HEK293 (cell line): ENCODE results near the gene SLC35F3.

Experiments used
- CTCF ChIA-PET: fragments of 350-600 bp; formaldehyde crosslinking; extraction: SDS; loops from one replicate; lab custom pipeline; 2021; ENCODE audit warnings: antibody characterized with exemption; lab: Yijun Ruan, JAX
- POLR2A ChIA-PET: fragments of 300-600 bp; formaldehyde crosslinking; extraction: SDS; loops from one replicate; lab custom pipeline; 2020; ENCODE audit warnings: antibody characterized with exemption, inconsistent platforms; lab: Yijun Ruan, JAX
- H3K27ac ChIP-seq: fragments of 200-500 bp; sonication (Bioruptor generic); 2 replicates; pipeline ENCODE4 v1.5.1; 2014; ENCODE audit warnings: low read depth, low read length, control low read depth, inconsistent platforms; ENCODE audit errors: extremely low read depth
- H3K36me3 ChIP-seq, 2 experiments: fragments of 200-500 bp in 1 of 2; sonication (Bioruptor generic) in 1 of 2; 1 replicate in 1 of 2; 2 replicates in 1 of 2; pipeline ENCODE4 v1.5.1; 2014 to 2017; ENCODE audit warnings: inconsistent platforms in 2 of 2, low read length in 2 of 2; ENCODE audit not compliant: control insufficient read depth in 2 of 2, insufficient read depth in 1 of 2
- H3K4me1 ChIP-seq: fragments of 200-500 bp; sonication (Bioruptor generic); 2 replicates; pipeline ENCODE4 v1.5.1; 2014; ENCODE audit warnings: mild to moderate bottlenecking, low read length, inconsistent platforms; ENCODE audit not compliant: control insufficient read depth, insufficient read depth
- H3K4me3 ChIP-seq: 2 replicates; pipeline ENCODE4 v1.5.1; 2011; ENCODE audit warnings: low read depth, mild to moderate bottlenecking, control low read depth, low read length, moderate library complexity
- H3K9me3 ChIP-seq: fragments of 200-500 bp; sonication (Bioruptor generic); 2 replicates; pipeline ENCODE4 v1.5.1; 2014; ENCODE audit warnings: low read depth, low read length, inconsistent platforms; ENCODE audit not compliant: control insufficient read depth, insufficient read depth
- FEZF1 ChIP-seq: fragments of 450-650 bp; formaldehyde crosslinking; IDR thresholded peaks from 2 replicates; pipeline ENCODE4 v1.5.1; 2016; ENCODE audit warnings: missing biosample characterization, missing genetic modification characterization
- GLI2 ChIP-seq: fragments of 450-650 bp; formaldehyde crosslinking; IDR thresholded peaks from 2 replicates; pipeline ENCODE4; 2017; ENCODE audit warnings: missing biosample characterization, missing genetic modification characterization, low read depth, borderline replicate concordance
- KLF16 ChIP-seq: fragments of 450-650 bp; formaldehyde crosslinking; IDR thresholded peaks from 2 replicates; pipeline ENCODE4 v1.5.1; 2017; ENCODE audit warnings: missing biosample characterization, missing genetic modification characterization
- KLF8 ChIP-seq: fragments of 450-650 bp; formaldehyde crosslinking; IDR thresholded peaks from 2 replicates; pipeline ENCODE4 v1.5.1; 2016; ENCODE audit warnings: missing biosample characterization, missing genetic modification characterization
- KLF9 ChIP-seq: fragments of 450-650 bp; formaldehyde crosslinking; IDR thresholded peaks from 2 replicates; pipeline ENCODE4 v1.5.1; 2016; ENCODE audit warnings: missing biosample characterization, missing genetic modification characterization, low read depth
- ZBTB1 ChIP-seq: fragments of 450-650 bp; formaldehyde crosslinking; IDR thresholded peaks from 2 replicates; pipeline ENCODE4 v1.5.1; 2016; ENCODE audit warnings: missing biosample characterization, missing genetic modification characterization
- ZBTB48 ChIP-seq: fragments of 450-650 bp; formaldehyde crosslinking; IDR thresholded peaks from 2 replicates; pipeline ENCODE4 v1.5.1; 2016; ENCODE audit warnings: missing biosample characterization, missing genetic modification characterization
- ZBTB7A ChIP-seq: fragments of 450-650 bp; formaldehyde crosslinking; IDR thresholded peaks from 2 replicates; pipeline ENCODE4 v1.5.1; 2016; ENCODE audit warnings: low read depth, missing biosample characterization, missing genetic modification characterization
- ZNF138 ChIP-seq: fragments of 450-650 bp; formaldehyde crosslinking; IDR thresholded peaks from 2 replicates; pipeline ENCODE4 v1.5.1; 2016; ENCODE audit warnings: missing biosample characterization, missing genetic modification characterization, borderline replicate concordance
- ZNF155 ChIP-seq: fragments of 450-650 bp; formaldehyde crosslinking; IDR thresholded peaks from 2 replicates; pipeline ENCODE4 v1.5.1; 2016; ENCODE audit warnings: missing biosample characterization, missing genetic modification characterization
- ZNF174 ChIP-seq: fragments of 450-650 bp; formaldehyde crosslinking; IDR thresholded peaks from 2 replicates; pipeline ENCODE4 v1.5.0; 2017; ENCODE audit warnings: missing biosample characterization, mild to moderate bottlenecking, missing genetic modification characterization
- ZNF223 ChIP-seq: fragments of 450-650 bp; formaldehyde crosslinking; IDR thresholded peaks from 2 replicates; pipeline ENCODE4 v1.5.1; 2016; ENCODE audit warnings: missing biosample characterization, missing genetic modification characterization
- ZNF23 ChIP-seq: fragments of 450-650 bp; formaldehyde crosslinking; IDR thresholded peaks from 2 replicates; pipeline ENCODE4 v1.5.1; 2016; ENCODE audit warnings: missing biosample characterization, missing genetic modification characterization, borderline replicate concordance
- ZNF521 ChIP-seq: fragments of 450-650 bp; formaldehyde crosslinking; IDR thresholded peaks from 2 replicates; pipeline ENCODE4 v1.5.1; 2017; ENCODE audit warnings: missing biosample characterization, mild to moderate bottlenecking, missing genetic modification characterization
- ZNF529 ChIP-seq: fragments of 450-650 bp; formaldehyde crosslinking; IDR thresholded peaks from 2 replicates; pipeline ENCODE4 v1.5.1; 2017; ENCODE audit warnings: missing genetic modification characterization, missing biosample characterization; ENCODE audit not compliant: insufficient replicate concordance
- ZNF558 ChIP-seq: fragments of 450-650 bp; formaldehyde crosslinking; IDR thresholded peaks from 2 replicates; pipeline ENCODE4 v1.5.1; 2016; ENCODE audit warnings: missing biosample characterization, missing genetic modification characterization
- ZNF571 ChIP-seq: fragments of 450-650 bp; formaldehyde crosslinking; IDR thresholded peaks from 2 replicates; pipeline ENCODE4 v1.5.0; 2017; ENCODE audit warnings: missing biosample characterization, missing genetic modification characterization
- ZNF624 ChIP-seq: fragments of 450-650 bp; formaldehyde crosslinking; IDR thresholded peaks from 2 replicates; pipeline ENCODE4 v1.5.1; 2017; ENCODE audit warnings: missing biosample characterization, missing genetic modification characterization
- ZNF747 ChIP-seq: fragments of 450-650 bp; formaldehyde crosslinking; IDR thresholded peaks from 2 replicates; pipeline ENCODE4 v1.5.1; 2016; ENCODE audit warnings: missing biosample characterization, missing genetic modification characterization
- ZNF776 ChIP-seq: fragments of 450-650 bp; formaldehyde crosslinking; IDR thresholded peaks from 2 replicates; pipeline ENCODE4 v1.5.0; 2017; ENCODE audit warnings: missing biosample characterization, missing genetic modification characterization, borderline replicate concordance
- ZNF843 ChIP-seq: fragments of 450-650 bp; formaldehyde crosslinking; IDR thresholded peaks from 2 replicates; pipeline ENCODE4 v1.5.1; 2016; ENCODE audit warnings: missing biosample characterization, missing genetic modification characterization
- TF ChIP-seq, protein P1 (sequence below): fragments of 450-650 bp; formaldehyde crosslinking; IDR thresholded peaks from 2 replicates; pipeline ENCODE4 v1.5.1; 2016; ENCODE audit warnings: missing biosample characterization, missing genetic modification characterization
- TF ChIP-seq, protein P2 (sequence below): fragments of 450-650 bp; formaldehyde crosslinking; IDR thresholded peaks from 2 replicates; pipeline ENCODE4 v1.5.1; 2017; ENCODE audit warnings: missing biosample characterization, missing genetic modification characterization
- TF ChIP-seq, protein P3 (sequence below): fragments of 450-650 bp; formaldehyde crosslinking; IDR thresholded peaks from 2 replicates; pipeline ENCODE4 v1.5.1; 2017; ENCODE audit warnings: missing biosample characterization, missing genetic modification characterization
- TF ChIP-seq, protein P4 (sequence below): fragments of 450-650 bp; formaldehyde crosslinking; optimal IDR thresholded peaks from 2 replicates; pipeline ENCODE3; 2016; ENCODE audit warnings: missing biosample characterization, mild to moderate bottlenecking, missing genetic modification characterization
- TF ChIP-seq, protein P5 (sequence below): fragments of 450-650 bp; formaldehyde crosslinking; IDR thresholded peaks from 2 replicates; pipeline ENCODE4 v1.5.1; 2016; ENCODE audit warnings: missing biosample characterization, missing genetic modification characterization
- TF ChIP-seq, protein P6 (sequence below): fragments of 450-650 bp; formaldehyde crosslinking; IDR thresholded peaks from 2 replicates; pipeline ENCODE4 v1.5.1; 2016; ENCODE audit warnings: missing biosample characterization, missing genetic modification characterization

Gene SLC35F3

DNA sequence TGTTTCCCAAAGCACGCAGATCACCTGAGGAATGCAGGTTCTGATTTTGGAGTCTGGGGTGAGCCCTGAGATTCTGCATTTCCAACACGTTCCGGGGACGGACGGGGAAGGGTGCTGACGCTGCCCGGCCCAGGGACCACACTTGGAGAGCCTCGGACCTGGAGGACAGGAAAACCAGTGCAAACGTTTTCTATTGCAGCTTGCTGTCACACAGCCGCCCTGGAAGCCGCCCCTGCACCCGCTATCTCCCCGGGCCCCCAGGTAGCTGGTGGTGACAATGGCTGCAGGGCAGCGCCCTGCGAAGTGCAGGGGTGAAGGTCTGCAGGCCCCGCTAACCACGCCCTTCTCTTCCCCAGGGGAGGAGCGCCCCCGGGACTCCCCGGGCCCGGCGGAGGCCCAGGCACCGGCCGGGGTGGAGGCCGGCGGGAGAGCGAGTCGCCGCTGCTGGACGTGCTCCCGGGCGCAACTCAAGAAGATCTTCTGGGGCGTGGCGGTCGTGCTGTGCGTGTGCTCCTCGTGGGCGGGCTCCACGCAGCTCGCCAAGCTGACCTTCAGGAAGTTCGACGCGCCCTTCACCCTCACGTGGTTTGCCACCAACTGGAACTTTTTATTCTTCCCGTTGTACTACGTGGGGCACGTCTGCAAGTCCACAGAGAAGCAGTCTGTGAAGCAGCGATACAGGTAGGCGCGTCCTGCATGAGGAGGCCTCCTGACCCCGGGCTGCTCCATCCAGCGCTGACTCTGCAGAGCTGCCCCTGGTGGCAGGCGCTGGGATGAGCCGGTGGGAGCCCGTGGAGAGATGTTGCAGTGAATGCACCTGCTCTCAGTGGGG, 326.8 kb downstream of the SLC35F3 start:
- CTCF ChIA-PET = interaction anchor here (0.7 to 2.2 kb wide), 3 partner anchors 18 to 25 kb away, joined by 3 to 11 read pairs (median 6); no protein-coding TSS in a partner anchor

DNA sequence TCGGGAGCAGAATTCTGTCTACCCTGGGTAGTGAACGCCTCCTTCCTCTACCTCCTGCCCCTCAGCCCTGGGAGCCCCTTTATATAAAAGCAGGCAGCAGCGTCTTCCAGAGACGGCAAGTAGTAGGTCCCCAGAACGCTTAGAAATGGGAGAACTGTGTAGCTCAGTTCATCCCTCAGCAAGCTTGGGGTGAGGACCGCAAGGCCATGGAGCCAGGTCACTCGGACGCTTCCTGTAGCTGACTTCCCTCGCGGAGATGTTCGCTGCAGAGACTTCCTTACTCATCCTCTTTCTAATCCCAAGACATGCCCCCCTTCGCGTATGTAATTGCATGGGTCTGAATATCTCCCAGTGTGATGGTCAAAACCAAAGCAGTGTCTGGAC, 327.4 kb downstream of the SLC35F3 start:
- Histone ChIP-seq H3K9me3 (no peaks in the 10 kb centered on the region), H3K36me3 (no peaks in the 10 kb centered on the region), H3K27ac (no peak overlapping the region), H3K4me3 (no peak overlapping the region), H3K4me1 (no peaks in the 10 kb centered on the region)
- CTCF ChIA-PET = interaction anchor here (0.7 kb wide), 2 partner anchors 18 to 25 kb away, joined by 3 to 6 read pairs; no protein-coding TSS in a partner anchor
- POLR2A ChIA-PET = no interaction called here
- TF ChIP-seq FEZF1 (tag by site-specific recombination) (no peak), GLI2 (no peak), ZNF624 (tag by site-specific recombination) (no peak), ZNF155 (tag by site-specific recombination) (no peak), ZNF571 (tag by site-specific recombination) (no peak), ZNF174 (tag by site-specific recombination) (no peak), ZNF529 (tag by site-specific recombination) (no peak), ZNF843 (tag by site-specific recombination) (no peak)
- TF ChIP-seq, protein P1, sequence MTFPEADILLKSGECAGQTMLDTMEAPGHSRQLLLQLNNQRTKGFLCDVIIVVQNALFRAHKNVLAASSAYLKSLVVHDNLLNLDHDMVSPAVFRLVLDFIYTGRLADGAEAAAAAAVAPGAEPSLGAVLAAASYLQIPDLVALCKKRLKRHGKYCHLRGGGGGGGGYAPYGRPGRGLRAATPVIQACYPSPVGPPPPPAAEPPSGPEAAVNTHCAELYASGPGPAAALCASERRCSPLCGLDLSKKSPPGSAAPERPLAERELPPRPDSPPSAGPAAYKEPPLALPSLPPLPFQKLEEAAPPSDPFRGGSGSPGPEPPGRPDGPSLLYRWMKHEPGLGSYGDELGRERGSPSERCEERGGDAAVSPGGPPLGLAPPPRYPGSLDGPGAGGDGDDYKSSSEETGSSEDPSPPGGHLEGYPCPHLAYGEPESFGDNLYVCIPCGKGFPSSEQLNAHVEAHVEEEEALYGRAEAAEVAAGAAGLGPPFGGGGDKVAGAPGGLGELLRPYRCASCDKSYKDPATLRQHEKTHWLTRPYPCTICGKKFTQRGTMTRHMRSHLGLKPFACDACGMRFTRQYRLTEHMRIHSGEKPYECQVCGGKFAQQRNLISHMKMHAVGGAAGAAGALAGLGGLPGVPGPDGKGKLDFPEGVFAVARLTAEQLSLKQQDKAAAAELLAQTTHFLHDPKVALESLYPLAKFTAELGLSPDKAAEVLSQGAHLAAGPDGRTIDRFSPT (tag by site-specific recombination) = no peak
- TF ChIP-seq, protein P2, sequence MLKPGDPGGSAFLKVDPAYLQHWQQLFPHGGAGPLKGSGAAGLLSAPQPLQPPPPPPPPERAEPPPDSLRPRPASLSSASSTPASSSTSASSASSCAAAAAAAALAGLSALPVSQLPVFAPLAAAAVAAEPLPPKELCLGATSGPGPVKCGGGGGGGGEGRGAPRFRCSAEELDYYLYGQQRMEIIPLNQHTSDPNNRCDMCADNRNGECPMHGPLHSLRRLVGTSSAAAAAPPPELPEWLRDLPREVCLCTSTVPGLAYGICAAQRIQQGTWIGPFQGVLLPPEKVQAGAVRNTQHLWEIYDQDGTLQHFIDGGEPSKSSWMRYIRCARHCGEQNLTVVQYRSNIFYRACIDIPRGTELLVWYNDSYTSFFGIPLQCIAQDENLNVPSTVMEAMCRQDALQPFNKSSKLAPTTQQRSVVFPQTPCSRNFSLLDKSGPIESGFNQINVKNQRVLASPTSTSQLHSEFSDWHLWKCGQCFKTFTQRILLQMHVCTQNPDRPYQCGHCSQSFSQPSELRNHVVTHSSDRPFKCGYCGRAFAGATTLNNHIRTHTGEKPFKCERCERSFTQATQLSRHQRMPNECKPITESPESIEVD (tag by site-specific recombination) = no peak

More for the DNA sequence above, 326.8 kb downstream of the SLC35F3 start:
- POLR2A ChIA-PET = no interaction called here
- Histone ChIP-seq H3K27ac (no peak overlapping the region), H3K9me3 (no peaks in the 10 kb centered on the region), H3K4me3 (no peak overlapping the region), H3K4me1 (no peaks in the 10 kb centered on the region), H3K36me3 (no peaks in the 10 kb centered on the region)
- TF ChIP-seq, protein P3, sequence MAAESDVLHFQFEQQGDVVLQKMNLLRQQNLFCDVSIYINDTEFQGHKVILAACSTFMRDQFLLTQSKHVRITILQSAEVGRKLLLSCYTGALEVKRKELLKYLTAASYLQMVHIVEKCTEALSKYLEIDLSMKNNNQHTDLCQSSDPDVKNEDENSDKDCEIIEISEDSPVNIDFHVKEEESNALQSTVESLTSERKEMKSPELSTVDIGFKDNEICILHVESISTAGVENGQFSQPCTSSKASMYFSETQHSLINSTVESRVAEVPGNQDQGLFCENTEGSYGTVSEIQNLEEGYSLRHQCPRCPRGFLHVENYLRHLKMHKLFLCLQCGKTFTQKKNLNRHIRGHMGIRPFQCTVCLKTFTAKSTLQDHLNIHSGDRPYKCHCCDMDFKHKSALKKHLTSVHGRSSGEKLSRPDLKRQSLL (tag by site-specific recombination) = no peak
- TF ChIP-seq KLF16 (tag by site-specific recombination) (no peak), ZBTB1 (tag by site-specific recombination) (no peak), ZNF138 (tag by site-specific recombination) (no peak), ZBTB7A (no peak), ZNF223 (no peak), ZNF155 (tag by site-specific recombination) (no peak), ZNF776 (tag by site-specific recombination) (no peak), ZNF521 (tag by site-specific recombination) (no peak), ZBTB48 (tag by site-specific recombination) (no peak), KLF9 (no peak), ZNF558 (tag by site-specific recombination) (no peak), KLF8 (tag by site-specific recombination) (no peak), ZNF747 (tag by site-specific recombination) (no peak), ZNF23 (tag by site-specific recombination) (no peak)
- TF ChIP-seq, protein P4, sequence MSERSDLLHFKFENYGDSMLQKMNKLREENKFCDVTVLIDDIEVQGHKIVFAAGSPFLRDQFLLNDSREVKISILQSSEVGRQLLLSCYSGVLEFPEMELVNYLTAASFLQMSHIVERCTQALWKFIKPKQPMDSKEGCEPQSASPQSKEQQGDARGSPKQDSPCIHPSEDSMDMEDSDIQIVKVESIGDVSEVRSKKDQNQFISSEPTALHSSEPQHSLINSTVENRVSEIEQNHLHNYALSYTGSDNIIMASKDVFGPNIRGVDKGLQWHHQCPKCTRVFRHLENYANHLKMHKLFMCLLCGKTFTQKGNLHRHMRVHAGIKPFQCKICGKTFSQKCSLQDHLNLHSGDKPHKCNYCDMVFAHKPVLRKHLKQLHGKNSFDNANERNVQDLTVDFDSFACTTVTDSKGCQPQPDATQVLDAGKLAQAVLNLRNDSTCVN (tag by site-specific recombination) = no peak
- TF ChIP-seq, protein P5, sequence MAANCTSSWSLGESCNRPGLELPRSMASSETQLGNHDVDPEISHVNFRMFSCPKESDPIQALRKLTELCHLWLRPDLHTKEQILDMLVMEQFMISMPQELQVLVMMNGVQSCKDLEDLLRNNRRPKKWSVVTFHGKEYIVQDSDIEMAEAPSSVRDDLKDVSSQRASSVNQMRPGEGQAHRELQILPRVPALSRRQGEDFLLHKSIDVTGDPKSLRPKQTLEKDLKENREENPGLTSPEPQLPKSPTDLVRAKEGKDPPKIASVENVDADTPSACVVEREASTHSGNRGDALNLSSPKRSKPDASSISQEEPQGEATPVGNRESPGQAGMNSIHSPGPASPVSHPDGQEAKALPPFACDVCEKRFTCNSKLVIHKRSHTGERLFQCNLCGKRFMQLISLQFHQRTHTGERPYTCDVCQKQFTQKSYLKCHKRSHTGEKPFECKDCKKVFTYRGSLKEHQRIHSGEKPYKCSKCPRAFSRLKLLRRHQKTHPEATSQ (tag by site-specific recombination) = no peak
- TF ChIP-seq, protein P6, sequence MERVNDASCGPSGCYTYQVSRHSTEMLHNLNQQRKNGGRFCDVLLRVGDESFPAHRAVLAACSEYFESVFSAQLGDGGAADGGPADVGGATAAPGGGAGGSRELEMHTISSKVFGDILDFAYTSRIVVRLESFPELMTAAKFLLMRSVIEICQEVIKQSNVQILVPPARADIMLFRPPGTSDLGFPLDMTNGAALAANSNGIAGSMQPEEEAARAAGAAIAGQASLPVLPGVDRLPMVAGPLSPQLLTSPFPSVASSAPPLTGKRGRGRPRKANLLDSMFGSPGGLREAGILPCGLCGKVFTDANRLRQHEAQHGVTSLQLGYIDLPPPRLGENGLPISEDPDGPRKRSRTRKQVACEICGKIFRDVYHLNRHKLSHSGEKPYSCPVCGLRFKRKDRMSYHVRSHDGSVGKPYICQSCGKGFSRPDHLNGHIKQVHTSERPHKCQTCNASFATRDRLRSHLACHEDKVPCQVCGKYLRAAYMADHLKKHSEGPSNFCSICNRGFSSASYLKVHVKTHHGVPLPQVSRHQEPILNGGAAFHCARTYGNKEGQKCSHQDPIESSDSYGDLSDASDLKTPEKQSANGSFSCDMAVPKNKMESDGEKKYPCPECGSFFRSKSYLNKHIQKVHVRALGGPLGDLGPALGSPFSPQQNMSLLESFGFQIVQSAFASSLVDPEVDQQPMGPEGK (tag by site-specific recombination) = no peak
